NCI-H2107 (cell line): ENCODE data around the gene NKD1.
"Not testable (repeated sequence)": the region's sequence is repeated elsewhere in the genome, so short reads cannot be mapped to it uniquely, and the experiment has no call there.

Experiments used
- DNase-seq: peaks from one replicate; lab custom pipeline; 2025; lab: John Stamatoyannopoulos, UW

Gene NKD1

DNA sequence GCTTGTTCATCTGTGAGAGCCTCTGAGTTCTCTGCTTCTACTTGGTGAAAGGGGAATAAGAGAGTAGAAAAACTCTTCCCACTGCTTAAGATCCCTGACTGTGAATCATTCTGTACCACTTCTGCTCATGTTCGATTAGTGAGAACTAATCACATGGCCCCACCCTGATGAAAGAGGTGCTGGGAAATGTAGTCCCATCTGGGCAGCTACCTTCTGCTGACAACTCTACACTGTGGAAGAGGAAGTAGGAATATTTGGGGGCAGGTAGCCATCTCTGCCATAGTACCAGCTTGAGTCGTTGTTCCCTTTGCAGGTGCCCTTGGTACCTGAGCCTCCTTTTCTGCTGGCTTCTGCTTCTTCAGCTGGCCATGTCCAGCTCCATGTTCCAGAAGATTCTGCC, 29.9 kb downstream of the NKD1 start:
- DNase-seq, result no peak

DNA sequence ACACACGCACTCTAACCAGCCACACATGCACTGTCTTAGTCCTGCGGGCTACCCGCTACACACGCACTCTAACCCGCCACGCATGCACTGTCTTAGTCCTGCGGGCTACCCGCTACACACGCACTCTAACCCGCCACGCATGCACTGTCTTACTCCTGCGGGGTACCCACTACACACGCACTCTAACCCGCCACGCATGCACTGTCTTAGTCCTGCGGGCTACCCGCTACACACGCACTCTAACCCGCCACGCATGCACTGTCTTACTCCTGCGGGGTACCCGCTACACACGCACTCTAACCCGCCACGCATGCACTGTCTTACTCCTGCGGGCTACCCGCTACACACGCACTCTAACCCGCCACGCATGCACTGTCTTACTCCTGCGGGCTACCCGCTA, 31.2 kb downstream of the NKD1 start:
- DNase-seq, result not testable (repeated sequence)

DNA sequence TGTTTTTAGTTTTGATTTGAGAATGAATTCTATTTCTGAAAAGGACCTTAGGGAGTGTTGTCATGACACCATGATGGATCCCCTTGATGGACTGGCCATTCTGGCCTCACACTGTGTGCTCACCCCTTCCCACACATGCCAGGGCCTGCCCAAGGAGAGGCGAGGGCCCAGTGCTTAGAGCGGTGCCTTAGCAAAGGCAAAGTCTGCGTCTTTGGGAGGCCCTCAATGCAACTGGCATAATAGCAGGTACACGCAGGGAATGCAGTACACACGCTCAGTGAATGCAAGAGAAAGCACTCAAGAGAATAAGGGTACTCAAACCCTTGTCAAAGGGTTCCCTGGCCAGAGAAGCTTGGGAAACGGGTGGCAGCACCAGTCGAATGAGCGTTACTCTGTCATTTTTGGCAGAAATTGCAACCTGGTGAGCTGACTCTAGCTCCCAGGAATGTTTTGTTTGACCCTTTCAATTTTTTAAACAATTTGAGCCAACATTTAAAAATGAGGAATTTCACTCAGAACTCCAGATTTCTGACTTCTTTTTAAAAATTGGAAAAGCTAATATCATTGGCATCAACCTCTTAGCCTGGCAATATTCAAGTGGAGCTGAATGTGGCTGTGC, 32.1 kb downstream of the NKD1 start:
- DNase-seq, result no peak

DNA sequence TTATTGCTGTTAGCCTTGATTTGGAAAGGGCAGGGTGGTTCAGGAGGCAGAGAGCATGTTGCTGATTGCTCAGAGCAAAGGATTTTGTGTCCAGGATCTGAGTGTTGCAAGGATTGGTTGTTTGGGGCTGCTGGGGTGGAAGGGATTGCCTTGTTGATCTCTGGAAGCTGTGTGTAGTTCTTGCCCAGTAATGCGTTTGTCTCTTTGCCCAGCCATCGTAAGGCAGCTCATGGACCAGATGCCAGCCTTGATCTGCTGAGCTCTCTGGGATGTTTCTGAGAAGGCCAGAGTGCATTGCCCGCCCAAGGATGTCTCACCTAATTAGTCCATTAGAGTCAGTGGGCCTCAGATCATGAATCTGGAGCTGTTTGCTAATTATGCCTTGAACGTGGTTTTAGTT, 33.6 kb downstream of the NKD1 start:
- no peak for DNase-seq

DNA sequence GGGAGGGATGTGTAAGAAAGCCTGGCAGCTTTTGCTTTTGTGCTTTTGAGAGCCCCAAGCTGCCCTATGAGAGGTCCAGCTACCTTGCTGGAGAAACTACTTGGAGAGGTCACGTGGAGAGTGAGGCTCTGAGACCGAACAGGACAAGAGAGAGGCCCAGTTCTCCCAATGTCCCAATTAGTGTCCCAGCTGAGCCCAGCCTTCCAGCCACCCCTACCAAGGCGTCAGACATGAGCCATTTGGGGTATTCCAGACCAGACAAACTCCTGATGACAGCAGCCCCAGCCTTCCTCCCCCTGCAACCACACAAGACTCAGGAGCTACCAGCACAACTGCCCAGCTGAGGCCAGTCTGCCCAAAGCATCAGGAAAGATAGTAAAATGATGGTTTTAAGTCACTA, 35.0 kb downstream of the NKD1 start:
- DNase-seq, result no peak

DNA sequence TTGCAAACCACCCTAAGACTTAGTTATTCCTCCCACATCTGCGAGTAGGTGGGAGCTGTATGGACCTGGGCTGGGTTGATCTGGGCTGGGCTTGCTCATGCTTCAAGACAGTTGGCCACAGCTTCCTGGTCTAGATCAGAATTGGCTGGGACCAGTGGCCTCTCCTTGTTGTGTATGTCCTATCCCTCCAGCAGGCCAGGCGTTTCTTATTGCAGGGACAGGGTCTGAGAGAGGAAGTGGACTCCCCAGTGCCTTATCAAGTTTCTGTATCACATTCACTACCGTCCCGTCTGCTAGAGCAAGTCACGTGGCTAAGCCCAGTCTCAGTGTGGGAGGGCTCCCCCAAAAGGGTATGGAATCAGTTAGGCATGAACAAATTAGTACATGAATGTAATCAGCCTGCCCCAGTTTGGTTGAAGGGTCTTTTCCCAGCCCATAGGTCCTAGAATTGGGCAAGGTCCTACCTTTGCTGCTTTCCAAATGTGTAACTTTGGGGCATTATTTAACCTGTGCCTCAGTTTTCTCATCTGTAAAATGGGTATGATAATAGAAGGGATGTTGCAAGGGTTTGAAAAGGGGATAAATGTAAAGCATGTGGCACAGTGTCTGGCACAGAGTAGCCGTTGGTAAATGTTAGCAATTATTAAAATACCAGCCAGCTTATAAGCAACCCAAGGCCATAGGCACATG, 36.0 kb downstream of the NKD1 start:
- no peak for DNase-seq

DNA sequence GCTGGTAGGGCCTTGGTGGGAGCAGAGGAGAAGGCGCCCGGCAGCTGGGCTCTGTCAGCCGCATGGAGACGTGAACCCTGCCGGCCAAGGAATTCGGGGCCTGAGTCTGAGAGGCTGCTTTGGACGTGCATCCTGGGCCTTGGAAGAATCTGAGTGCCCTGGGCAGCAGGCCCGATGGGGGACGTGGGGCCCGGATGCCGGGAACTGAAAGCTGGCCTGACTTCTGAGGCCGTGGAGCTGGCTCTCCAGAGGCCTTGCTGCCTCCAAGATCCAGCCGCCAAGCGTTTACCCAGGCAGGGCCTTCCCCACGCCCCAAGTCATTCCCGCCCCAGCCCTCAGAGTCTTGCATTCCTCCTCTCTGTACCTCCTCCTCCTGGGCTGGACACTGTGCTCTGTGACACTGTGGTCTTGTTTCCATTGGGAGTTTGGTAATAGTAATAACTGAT, 37.2 kb downstream of the NKD1 start:
- DNase-seq, result no peak

DNA sequence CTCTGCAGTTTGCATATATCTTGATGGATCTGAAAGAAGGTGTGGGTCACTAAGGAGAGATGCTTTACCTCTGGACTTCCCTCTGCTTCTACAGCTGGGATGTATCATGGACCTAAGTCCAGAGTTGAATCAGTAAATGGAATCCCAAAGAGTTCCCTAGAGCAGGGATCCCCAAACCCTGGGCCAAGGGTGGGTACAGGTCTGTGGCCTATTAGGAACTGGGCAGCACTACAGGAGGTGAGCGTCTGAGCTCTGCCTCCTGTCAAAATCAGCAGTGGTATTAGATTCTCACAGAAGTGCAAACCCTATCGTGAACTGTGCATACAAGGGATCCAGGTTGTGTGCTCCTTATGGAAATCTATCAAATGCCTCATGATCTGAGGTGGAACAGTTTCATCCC, 39.3 kb downstream of the NKD1 start:
- DNase-seq, result no peak

DNA sequence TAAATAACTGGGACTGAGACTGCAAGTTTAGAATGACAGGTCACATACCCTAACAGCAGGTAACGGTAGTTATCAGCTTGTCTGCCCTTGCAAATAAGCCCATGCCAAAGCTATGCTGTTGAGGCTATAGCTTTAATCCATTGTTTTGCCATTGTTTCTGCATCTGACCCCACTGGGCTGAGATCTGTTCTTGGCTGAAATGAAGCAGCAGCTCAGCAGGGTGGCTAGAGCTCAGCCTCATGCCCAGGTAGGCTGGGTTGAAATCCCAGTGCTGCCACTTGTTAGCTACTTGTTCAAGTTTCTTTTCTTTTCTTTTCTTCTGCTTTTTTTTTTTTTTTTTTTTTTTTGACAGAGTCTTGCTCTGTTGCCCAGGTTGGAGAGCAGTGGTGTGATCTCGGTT, 40.1 kb downstream of the NKD1 start:
- DNase-seq, result no peak

DNA sequence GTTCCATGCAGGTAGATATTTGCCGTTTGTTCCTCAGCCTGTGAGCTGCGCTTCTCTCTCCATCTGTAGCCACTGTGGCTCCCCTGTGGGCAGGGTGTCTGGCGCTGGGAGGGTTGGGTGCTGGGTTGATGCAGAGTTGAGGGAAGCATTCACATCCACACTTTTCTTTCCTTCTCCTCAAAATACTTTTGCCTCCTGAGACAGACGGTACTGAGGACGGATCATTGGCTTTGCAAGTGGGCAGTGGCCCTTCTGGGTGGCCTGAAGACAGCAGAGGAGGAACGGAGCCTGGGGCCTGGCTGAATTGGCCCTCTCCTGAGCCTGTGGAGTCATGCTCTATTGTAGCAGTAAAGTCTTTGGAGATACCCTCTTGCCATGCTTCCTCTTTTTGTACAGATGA, 43.0 kb downstream of the NKD1 start:
- no peak for DNase-seq

DNA sequence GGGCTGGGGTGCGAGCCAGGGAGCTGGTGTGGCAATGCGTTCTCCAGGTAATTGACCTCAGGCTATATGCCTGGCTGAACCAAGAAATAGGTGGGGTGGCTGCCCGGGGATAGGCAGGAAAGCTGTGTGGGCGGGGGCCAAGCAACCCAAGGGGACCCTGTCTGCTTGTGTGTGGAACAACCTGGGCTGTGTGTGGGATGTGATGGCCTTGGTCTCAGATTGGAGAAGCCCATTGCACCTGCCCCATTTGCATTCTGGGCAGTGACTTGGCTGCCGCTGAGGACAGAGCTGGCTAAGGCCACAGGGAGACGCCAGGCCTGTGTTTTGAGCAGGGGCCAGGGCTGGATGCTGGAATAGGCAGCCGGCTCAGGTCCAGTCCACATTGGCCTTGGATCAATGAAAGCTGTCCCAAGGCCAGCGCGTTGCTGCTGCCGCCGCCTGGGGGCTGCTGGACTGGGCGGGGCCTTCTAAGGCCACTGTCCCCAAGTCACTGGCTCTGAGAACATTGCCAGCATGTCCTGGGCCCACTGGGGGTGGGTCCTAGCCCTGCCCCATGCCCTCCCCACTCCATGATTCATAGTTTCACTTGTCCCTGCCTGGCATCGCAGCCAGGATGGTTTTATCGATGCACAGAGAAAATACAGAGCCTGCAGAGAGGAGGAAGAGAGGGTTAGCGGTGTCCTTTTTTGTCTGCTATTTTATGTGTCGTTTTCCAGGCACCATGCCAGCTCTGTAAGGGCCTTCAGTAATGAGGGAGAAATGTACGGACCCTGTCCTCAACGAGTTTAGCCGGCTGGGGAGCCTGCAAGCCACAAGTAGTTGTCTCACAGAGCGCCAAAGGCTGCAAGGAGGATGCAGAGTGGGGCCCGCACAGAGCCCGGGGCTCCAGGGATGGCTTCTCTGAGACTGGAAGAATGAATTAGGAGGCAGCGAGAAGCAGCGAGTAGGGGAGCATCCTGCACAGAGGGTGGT, 43.9 kb downstream of the NKD1 start:
- no peak for DNase-seq

DNA sequence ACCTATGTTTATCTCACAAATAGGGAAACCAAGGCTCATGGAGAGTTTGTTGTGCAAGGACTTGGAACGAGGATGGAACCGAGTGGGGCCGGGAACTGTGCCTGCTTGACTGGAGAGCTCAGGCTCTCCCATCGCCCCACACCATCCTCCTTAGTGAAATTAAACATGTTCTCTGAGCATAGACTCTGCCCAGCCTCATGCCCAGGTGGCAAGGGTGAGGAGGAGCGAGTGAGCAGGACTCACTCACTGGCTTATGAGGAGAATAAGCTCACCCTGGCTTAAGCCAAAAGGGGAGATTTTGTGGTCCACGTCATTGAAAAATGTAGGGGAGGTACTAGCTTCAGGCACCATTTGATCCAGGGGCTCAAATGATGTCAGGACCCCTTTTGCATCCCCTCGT, 44.8 kb downstream of the NKD1 start:
- DNase-seq, result no peak

DNA sequence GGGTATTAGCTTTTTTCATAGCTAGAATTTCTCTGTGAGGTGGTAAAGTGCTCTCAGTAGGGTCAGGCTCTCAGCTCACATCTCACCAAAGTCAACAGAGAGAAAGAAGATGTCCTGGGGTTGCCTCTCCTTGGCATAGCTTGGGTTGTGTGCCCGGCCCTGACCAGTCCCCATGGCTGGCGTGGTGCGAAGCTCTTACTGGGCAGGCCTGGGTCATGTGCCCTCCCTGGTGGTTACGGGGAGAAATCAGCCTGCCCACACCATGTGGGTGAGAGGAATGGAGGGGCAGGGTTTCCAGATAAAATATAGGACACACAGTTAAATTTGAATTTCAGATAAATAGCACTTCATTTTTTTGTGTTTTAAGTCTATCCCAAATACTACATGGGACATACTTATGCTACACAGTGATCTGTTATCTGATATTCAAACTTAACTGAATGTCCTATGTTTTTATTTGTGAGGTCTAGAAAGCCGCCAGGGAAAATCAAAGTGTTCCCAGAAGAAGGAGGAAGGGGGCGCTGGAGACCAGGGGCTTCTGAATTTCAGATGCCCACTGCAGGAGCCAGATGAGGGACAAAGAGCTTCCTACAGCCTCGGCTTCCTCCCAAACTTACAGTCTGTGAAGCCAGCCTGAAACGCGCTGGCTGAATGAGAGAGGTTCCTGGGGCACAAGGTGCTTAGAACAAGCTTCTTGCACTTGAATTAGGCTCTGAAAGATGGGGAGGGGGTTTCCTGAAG, 45.4 kb downstream of the NKD1 start:
- no peak for DNase-seq

DNA sequence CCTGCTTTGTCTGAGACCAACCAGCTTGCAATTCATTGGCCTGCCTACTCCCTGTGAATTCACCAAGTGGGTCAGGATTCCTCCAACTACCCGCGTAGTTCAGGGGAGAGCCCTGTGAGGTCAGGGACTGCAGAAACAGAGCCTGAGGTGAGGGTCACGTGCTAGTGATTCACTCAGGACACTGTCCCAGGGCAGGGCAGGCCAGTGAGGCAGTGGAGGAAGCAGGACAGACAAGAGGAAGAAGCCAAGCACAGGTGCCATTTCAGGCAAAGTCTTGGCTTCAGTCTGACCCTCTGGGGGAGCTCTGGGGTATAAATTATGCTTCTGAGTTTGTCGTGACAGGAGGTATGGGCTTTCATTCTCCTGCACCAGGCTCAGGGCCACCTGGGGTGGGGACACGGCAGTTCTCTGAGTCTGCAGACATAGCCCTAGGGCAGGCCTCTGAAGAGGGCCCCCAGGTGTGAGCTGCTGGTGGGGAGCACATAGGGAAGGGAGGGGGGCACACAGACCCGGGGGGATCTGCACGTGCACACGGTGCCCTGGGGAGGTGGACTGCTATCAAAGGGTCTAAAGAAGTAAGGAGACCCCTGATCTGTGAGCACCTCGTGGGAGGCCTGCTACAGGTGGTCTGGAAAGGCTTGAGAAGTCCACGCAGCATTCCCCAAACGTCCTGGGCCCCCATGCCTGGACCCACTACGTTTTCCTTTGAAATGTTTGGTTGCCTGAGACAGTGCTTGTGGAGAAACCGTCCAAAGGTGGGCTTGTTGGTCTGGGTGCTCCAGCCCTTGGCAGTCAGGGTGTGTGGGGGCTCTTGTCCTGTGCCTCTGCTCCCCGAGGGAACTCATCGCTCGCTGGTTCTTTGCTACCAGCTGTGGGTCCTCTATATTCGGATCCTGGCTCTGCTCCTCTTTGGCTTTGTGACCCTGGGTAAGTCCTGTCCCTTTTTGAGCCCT, 46.4 kb downstream of the NKD1 start:
- DNase-seq, result no peak

DNA sequence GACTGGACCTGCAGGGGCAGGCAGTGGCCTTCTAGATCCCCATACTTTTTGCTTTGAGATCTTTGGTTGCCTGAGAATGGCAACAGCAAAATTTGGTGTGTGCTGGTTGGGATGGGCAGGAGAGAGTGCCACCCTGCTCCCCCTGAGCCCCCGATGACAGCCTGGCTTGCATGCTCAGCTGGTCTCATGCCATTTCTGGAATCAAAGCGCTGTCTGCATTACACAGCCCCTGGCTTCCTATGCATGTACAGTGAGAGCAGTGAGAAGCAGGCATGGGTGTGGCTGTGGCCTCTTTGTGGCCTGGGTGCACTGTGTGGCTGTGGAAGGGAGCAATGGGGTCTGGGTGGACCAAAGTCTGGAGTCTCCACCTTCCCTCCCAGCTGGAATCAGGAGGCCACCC, 47.7 kb downstream of the NKD1 start:
- DNase-seq, result no peak

DNA sequence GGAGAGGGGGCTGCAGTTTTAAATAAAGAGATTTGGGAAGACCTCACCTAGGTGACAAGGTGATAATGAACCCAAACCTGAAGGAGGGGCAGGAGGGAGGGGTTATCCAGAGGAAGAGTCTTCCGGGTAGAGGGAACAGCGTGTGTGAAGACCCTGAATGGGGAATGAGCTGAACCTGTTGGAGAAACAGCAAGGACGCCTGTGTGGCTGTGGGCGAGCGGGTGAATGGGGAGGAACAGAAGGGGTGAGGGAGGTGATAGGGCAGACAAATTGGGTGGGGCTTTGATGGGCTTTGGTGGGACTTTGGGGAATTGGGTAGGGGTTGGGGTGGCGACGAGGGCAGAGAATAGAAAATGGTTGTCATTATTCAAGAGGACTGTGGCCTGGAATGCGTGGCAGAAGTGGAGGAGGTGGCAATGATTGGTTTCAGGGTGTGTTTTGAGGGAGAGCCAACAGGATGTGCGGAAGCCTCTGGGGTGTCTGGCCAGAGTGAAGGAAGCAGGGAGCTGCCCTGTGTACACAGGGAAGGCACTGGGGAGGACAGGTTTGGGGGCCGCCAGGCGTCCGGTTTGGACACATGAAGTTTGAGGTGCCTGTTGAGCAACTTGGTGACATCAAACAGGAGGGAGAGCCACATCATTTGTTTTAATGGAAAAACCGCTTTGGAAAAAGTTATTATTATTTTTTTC, 48.7 kb downstream of the NKD1 start:
- DNase-seq, result no peak

DNA sequence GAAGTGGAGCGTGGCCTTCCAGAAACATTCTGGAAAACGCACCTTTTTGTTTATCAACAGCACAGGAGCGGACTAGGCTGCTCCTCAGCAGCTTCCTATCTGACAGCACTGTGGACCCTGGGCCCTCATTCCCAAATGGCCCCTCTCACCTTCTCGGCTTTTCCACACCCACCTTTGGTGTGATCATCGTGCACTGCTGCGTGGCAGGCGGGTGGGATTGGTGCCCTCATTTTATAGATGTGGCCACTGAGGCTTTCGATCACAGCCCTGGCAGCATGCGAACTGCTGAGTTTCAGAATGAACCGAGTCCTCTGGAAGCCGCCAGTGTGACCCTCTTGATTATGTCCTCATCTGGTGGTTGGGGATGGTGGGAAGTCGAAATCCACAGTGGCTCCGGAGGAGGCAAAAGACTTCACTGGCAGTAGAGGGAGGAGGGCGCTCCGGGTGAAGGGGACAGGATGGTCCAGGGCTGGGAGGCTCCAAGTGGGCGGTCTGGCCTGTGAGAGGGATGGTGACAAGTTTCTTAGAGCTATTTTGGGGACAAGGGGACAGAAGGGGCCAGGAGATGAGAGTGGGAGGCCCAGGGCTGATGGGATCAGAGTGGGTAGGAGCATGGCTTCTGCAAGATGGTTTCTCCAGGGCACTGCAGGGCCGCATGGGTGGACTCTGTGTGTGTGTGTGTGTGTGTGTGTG, 49.5 kb downstream of the NKD1 start:
- no peak for DNase-seq

DNA sequence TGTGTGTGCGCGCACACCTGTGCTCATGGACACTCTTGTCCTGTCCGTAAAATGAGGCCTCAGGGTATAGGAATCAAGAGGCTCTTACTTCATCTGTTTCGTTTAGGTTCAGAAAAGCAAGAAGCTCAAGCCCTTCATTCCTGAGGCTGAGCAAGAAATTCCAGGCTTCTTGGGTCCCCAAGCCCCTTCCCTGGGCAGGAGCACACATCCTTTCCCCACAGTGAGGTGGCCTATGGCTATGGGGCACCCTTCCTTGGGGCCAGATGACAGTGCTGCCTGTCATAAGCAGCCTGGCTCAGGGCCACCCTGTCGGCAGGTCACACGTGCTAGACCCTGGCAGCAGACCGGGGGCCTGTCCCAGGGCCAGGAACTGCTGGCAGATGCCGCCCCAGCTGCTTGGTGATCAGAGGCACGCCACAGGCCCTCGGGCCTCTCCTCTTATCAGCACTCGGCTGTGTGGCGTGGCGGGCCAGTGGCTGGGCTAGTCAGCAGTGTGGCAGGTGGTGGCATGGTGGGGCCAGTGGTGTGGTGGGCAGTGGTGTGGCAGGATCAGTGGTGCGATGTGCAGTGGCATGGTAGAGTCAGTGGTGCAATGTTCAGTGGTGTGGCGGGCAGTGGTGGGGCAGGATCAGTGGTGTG, 50.2 kb downstream of the NKD1 start:
- no peak for DNase-seq

DNA sequence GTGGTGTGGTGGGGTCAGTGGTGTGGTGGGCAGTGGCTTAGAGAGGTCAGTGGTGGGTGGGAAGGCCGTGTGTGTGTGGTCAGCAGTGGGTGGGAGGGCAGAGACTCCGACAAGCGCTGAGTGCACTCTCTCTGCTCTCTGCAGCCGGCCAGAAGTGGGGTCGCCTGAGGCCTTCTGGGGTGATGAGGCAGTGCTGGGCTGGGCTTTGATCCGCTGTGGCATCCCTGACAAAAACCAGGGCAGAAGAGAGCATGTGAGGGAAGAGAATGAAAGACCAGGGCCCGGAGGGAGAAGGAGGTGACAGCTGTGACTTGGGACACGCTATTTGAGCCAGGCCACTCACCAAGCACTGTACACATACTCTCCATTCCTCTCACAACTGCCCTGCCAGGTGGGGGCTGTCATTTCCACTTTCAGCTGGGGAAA, 50.8 kb downstream of the NKD1 start:
- no peak for DNase-seq
